K562 (cell line): ENCODE data around the gene PLA2G15. TPM values are rescaled to one million over a fixed set of nuclear protein-coding genes. Genes with fewer than 3 reads are reported as not detected.

Experiments
- ATAC-seq: fragments of 200-7000 bp; cut with Tn5 transposase; 3 replicates; pipeline ENCODE4 v1.9.1; 2020; ENCODE audit warnings: moderate library complexity
- BruUV-seq: library from RNA; stranded (reverse); fragments of 400-500 nt; replicated peaks from 2 replicates; lab custom pipeline; 2021; lab: Mats Ljungman, UMichigan
- CTCF ChIA-PET: fragments of 300-600 bp; formaldehyde crosslinking; extraction: SDS; loops from one replicate; lab custom pipeline; 2021; ENCODE audit warnings: low intra/inter-chr PET ratio; lab: Yijun Ruan, JAX
- POLR2A ChIA-PET: fragments of 300-600, 350-650 bp; sonication (Branson Sonifier 250); formaldehyde crosslinking; extraction: SDS; loops from one replicate; lab custom pipeline; 2021; ENCODE audit warnings: antibody characterized with exemption, inconsistent platforms; lab: Yijun Ruan, JAX
- DNase-seq, 4 experiments: peaks; one replicate each; pipeline versions ENCODE4 v3.0.0 to v3.0.0-alpha.2; 2011 to 2018; ENCODE audit warnings: low spot score in 3 of 4, mixed read lengths in 3 of 4; ENCODE audit errors: extremely low read depth in 1 of 4
- FAIRE-seq: peaks from 2 replicates; lab custom pipeline; 2011; peaks lifted over from hg19 to GRCh38; lab: Jason Lieb, UNC
- H2AFZ ChIP-seq: 2 replicates; pipeline ENCODE4 v1.6.0; 2011; ENCODE audit warnings: low read depth, low read length, control low read depth, inconsistent platforms
- H3K27ac ChIP-seq: fragments of 200-600 bp; 3 replicates; pipeline ENCODE4 v1.8.0; 2011; ENCODE audit warnings: low read depth, mild to moderate bottlenecking, control low read depth, inconsistent platforms, low read length, moderate library complexity, mixed read lengths; ENCODE audit errors: extremely low read depth
- H3K27me3 ChIP-seq, 2 experiments: fragments of 300-600 bp in 1 of 2; 2 replicates in 1 of 2; 3 replicates in 1 of 2; pipeline versions ENCODE4 v1.6.0 to v1.8.0; 2011; ENCODE audit warnings: inconsistent platforms in 2 of 2, low read length in 2 of 2, mild to moderate bottlenecking in 1 of 2, mixed read lengths in 1 of 2, moderate library complexity in 1 of 2; ENCODE audit not compliant: control insufficient read depth in 2 of 2, insufficient read depth in 2 of 2
- H3K36me3 ChIP-seq: fragments of 300-600 bp; 3 replicates; pipeline ENCODE4 v1.8.0; 2011; ENCODE audit warnings: mild to moderate bottlenecking, low read length, inconsistent platforms; ENCODE audit not compliant: control insufficient read depth, insufficient read depth
- H3K4me1 ChIP-seq, 2 experiments: fragments of 200-600 bp in 1 of 2; replicated peaks in 1 of 2; 2 replicates in 1 of 2; 3 replicates in 1 of 2; pipeline versions ENCODE4 v1.5.1 to v1.8.0; 2011; ENCODE audit warnings: inconsistent platforms in 2 of 2, low read length in 2 of 2, mild to moderate bottlenecking in 1 of 2, mixed read lengths in 1 of 2, moderate library complexity in 1 of 2; ENCODE audit not compliant: control insufficient read depth in 2 of 2, insufficient read depth in 2 of 2
- H3K4me2 ChIP-seq: 2 replicates; pipeline ENCODE4 v1.6.1; 2011; ENCODE audit warnings: low read length, control low read depth, inconsistent platforms, mixed read lengths; ENCODE audit not compliant: insufficient read depth
- H3K4me3 ChIP-seq: fragments of 200-600 bp; sonication (generic), shearing (Covaris generic); 2 replicates; pipeline ENCODE4 v1.5.1; 2016; ENCODE audit warnings: control low read depth, inconsistent platforms
- H3K79me2 ChIP-seq: fragments of 200-600 bp; 3 replicates; pipeline ENCODE4 v1.8.0; 2011; ENCODE audit warnings: low read length, inconsistent platforms; ENCODE audit not compliant: control insufficient read depth, insufficient read depth
- H3K9ac ChIP-seq, 2 experiments: 2 replicates each; pipeline versions ENCODE4 v1.6.0 to v1.6.1; 2011; ENCODE audit warnings: low read depth in 2 of 2, low read length in 2 of 2, control low read depth in 1 of 2, inconsistent platforms in 1 of 2, mild to moderate bottlenecking in 1 of 2, mixed read lengths in 1 of 2; ENCODE audit not compliant: insufficient read depth in 1 of 2
- H3K9me1 ChIP-seq: one replicate; pipeline ENCODE4 v1.6.0; 2011; ENCODE audit warnings: inconsistent platforms, mild to moderate bottlenecking, low read length, moderate library complexity; ENCODE audit not compliant: control insufficient read depth, insufficient read depth
- H3K9me3 ChIP-seq: replicated peaks from 2 replicates; pipeline ENCODE4 v1.5.1; 2011; ENCODE audit warnings: low read depth, low read length, inconsistent platforms; ENCODE audit not compliant: control insufficient read depth, insufficient read depth
- H4K20me1 ChIP-seq: replicated peaks from 2 replicates; pipeline ENCODE4 v1.6.1; 2011; ENCODE audit warnings: low read length, inconsistent platforms, mixed read lengths; ENCODE audit not compliant: control insufficient read depth, insufficient read depth
- ELF1 ChIP-seq: fragments of 200-800 bp; sonication (Bioruptor generic); IDR thresholded peaks from 2 replicates; pipeline ENCODE4 v1.6.1; 2016; ENCODE audit warnings: missing genetic modification characterization, missing compliant biosample characterization
- FOXA1 ChIP-seq: fragments of 450-650 bp; IDR thresholded peaks from 2 replicates; pipeline ENCODE4 v1.6.1; 2016; ENCODE audit warnings: mild to moderate bottlenecking, borderline replicate concordance
- KDM1A ChIP-seq, 2 experiments: fragments of 450-650 bp; IDR thresholded peaks; 2 replicates each; pipeline ENCODE4 v1.6.1; 2016; ENCODE audit warnings: mild to moderate bottlenecking in 2 of 2
- LARP7 ChIP-seq: fragments of 450-650 bp; IDR thresholded peaks from 2 replicates; pipeline ENCODE4 v1.6.1; 2016
- NFIC ChIP-seq: fragments of 450-650 bp; IDR thresholded peaks from 2 replicates; pipeline ENCODE4 v1.6.1; 2017; ENCODE audit warnings: mild to moderate bottlenecking, inconsistent platforms
- NFYB ChIP-seq: IDR thresholded peaks from 2 replicates; pipeline ENCODE4 v1.6.1; 2011; ENCODE audit warnings: mild to moderate bottlenecking, moderate library complexity; ENCODE audit not compliant: insufficient read length; ENCODE audit errors: extremely low read depth
- NR0B1 ChIP-seq: fragments of 450-650 bp; IDR thresholded peaks from one replicate; pipeline ENCODE4 v1.6.1; 2018; ENCODE audit warnings: mild to moderate bottlenecking, moderate library complexity; ENCODE audit not compliant: partially characterized antibody
- RBM25 ChIP-seq: fragments of 200-400 bp; formaldehyde crosslinking; IDR thresholded peaks from 2 replicates; pipeline ENCODE4 v1.6.1; 2018; ENCODE audit warnings: low read length, low read depth, moderate library complexity; ENCODE audit not compliant: severe bottlenecking
- THRAP3 ChIP-seq: fragments of 450-650 bp; IDR thresholded peaks from 2 replicates; pipeline ENCODE4 v1.6.1; 2016; ENCODE audit warnings: mild to moderate bottlenecking, inconsistent platforms, borderline replicate concordance
- ZNF274 ChIP-seq: IDR thresholded peaks from 2 replicates; pipeline ENCODE4 v1.6.1; 2011; ENCODE audit warnings: low read depth, mild to moderate bottlenecking, low read length, moderate library complexity, borderline replicate concordance
- ZNF277 ChIP-seq: fragments of 250-450 bp; sonication (Bioruptor Pico); IDR thresholded peaks from 2 replicates; pipeline ENCODE4 v1.8.0; 2022; ENCODE audit warnings: inconsistent platforms, mild to moderate bottlenecking, moderate library complexity, borderline replicate concordance
- ZNF655 ChIP-seq: fragments of 250-450 bp; sonication (Bioruptor Pico); IDR thresholded peaks from 2 replicates; pipeline ENCODE4 v1.5.0; 2021
- WGBS: fragments of 100-300 bp; shearing (Covaris generic); methylation state at CpG from one replicate; pipeline ENCODE4 v1.1.6; 2016; ENCODE audit warnings: low coverage, mixed read lengths; ENCODE audit not compliant: insufficient coverage; ENCODE audit errors: missing lambda C conversion rate; 5-methylcytosine and 5-hydroxymethylcytosine counted together
- in situ Hi-C: fragments of 300-500 bp; cut with MboI; formaldehyde crosslinking; loops from 4 replicates; pipeline ENCODE4 v1.15.0; 2018; ENCODE audit warnings: inconsistent platforms, mixed read lengths
- intact Hi-C: fragments of 100-400 bp; cut with micrococcal nuclease; formaldehyde crosslinking; loops from 2 replicates; pipeline ENCODE4 v1.14.2; 2022
- polyA plus RNA-seq, 8 experiments: library from polyadenylated mRNA; depleted of rRNA in 4 of 8; stranded (reverse) in 5 of 8; unstranded in 3 of 8; fragments of >200 nt; fragmentation: Nextera tagmentation in 2 of 8; fragmentation: Illumina TruSeq in 1 of 8; extraction: Ambion mirVana in 2 of 8; extraction: Trizol in 1 of 8; gene quantifications; 2 replicates each; pipeline versions ENCODE4 v1.2.1 to v1.2.3, GENCODE V29; 2011 to 2014; ENCODE audit warnings: inconsistent platforms in 1 of 8, missing spikeins in 1 of 8
- total RNA-seq, 7 experiments: library from RNA; depleted of rRNA in 6 of 7; stranded (reverse); fragments of >200 nt in 6 of 7; fragmentation: Illumina TruSeq in 2 of 7; extraction: Trizol in 2 of 7; gene quantifications; 2 replicates each; pipeline versions ENCODE4 v1.2.1 to v1.2.3, GENCODE V29; 2011 to 2021; ENCODE audit warnings: low replicate concordance in 1 of 7

Gene PLA2G15
- total and polyA plus RNA-seq, 9 of the 15 experiments (the other 6 are each of a cell fraction or from before 2014, with no cell fraction given): 0.42 to 8.6 (median 4.8) TPM

GRCh38 chr16:68297908-68298307 lies 52.7 kb downstream of the PLA2G15 start:
- intact Hi-C loops: no loop called here

GRCh38 chr16:68298312-68298711 lies 53.1 kb downstream of the PLA2G15 start:
- CTCF ChIA-PET: no interaction called here
- H3K4me1 ChIP-seq: no peaks in the 10 kb centered on the region
- H3K4me3 ChIP-seq: no peak overlapping the region
- no TSS peak for BruUV-seq
- WGBS: 97% methylated on average over 3 of the region's 3 CpGs
- no peaks in the 10 kb centered on the region for H3K9me1 ChIP-seq
- ATAC-seq (no peak), DNase-seq (no peak), FAIRE-seq (no peak)
- no peak overlapping the region for H3K27ac ChIP-seq
- no peak overlapping the region for H3K4me2 ChIP-seq
- H2AFZ ChIP-seq: no peak overlapping the region
- peaks cover 97% of the 10 kb centered on the region for H3K36me3 ChIP-seq
- H3K9me3 ChIP-seq: no peaks in the 10 kb centered on the region
- no peaks in the 10 kb centered on the region for H4K20me1 ChIP-seq
- POLR2A ChIA-PET: interaction anchor here (0.6 to 3.9 kb wide), 4 partner anchors 9 to 13 kb away, joined by 3 to 27 read pairs (median 10); partner anchors contain the start of genes PRMT7 and SLC7A6OS
- H3K79me2 ChIP-seq: no peaks in the 10 kb centered on the region
- H3K9ac ChIP-seq: no peak overlapping the region
- in situ Hi-C loops: no loop called here
- H3K27me3 ChIP-seq: no peaks in the 10 kb centered on the region
- intact Hi-C loops: no loop called here
- no peak for TF ChIP-seq LARP7
- no peak for TF ChIP-seq NR0B1
- no peak for TF ChIP-seq ZNF277 (CRISPR knock-in tag)
- TF ChIP-seq RBM25: no peak
- TF ChIP-seq ZNF274: no peak
- TF ChIP-seq NFYB: no peak
- no peak for TF ChIP-seq ELF1 (tag)
- TF ChIP-seq FOXA1: no peak
- no peak for TF ChIP-seq KDM1A (IDR thresholded peaks at IDR 0.05)

More at GRCh38 chr16:68297908-68298307, 52.7 kb downstream of the PLA2G15 start:
- TF ChIP-seq ZNF655 (CRISPR knock-in tag) (no peak), NFIC (peak; percentile 83), THRAP3 (no peak)
- DNase-seq: no peak
- no TSS peak for BruUV-seq
- no peak for FAIRE-seq
- ChIA-PET CTCF (no interaction called here), POLR2A (interaction anchor here (3.0 to 3.9 kb wide), 2 partner anchors 9 to 13 kb away, joined by 17 to 27 read pairs; partner anchors contain the start of genes PRMT7 and SLC7A6OS)
- H3K27ac ChIP-seq: no peak overlapping the region
- in situ Hi-C loops: no loop called here
- H4K20me1 ChIP-seq: no peaks in the 10 kb centered on the region
- WGBS: 56% methylated on average over 3 of the region's 3 CpGs
- no peaks in the 10 kb centered on the region for H3K27me3 ChIP-seq
- H3K9me3 ChIP-seq: no peaks in the 10 kb centered on the region
- H3K4me2 ChIP-seq: no peak overlapping the region
- H3K79me2 ChIP-seq: no peaks in the 10 kb centered on the region
- no peaks in the 10 kb centered on the region for H3K9me1 ChIP-seq
- H3K36me3 ChIP-seq: peaks cover 98% of the 10 kb centered on the region
- no peak overlapping the region for H2AFZ ChIP-seq
- no peak for ATAC-seq
- no peak overlapping the region for H3K9ac ChIP-seq
- H3K4me3 ChIP-seq: no peak overlapping the region
- no peaks in the 10 kb centered on the region for H3K4me1 ChIP-seq
